Stimulated activated CD8-positive, alpha-beta memory T cell treated with anti-CD3 and anti-CD28 coated beads, Interleukin-4, amount 100 ng/mL, for 24 hours (primary cell): ENCODE results near the gene COX5A.
A peak's percentile ranks its signal among the peaks of the same experiment; 100 is the strongest.

ENCODE experiments used
- DNase-seq: peaks from one replicate; pipeline ENCODE4 v3.0.0-alpha.2; 2020; ENCODE audit warnings: low read depth

The COX5A gene

GRCh38 chr15:74937590-74938371, at the start of gene COX5A:
Gene COX5A (minus strand): TSS chr15:74938073. CDS start chr15:74938014, 59 bp downstream.
- DNase-seq = peak; percentile 84

GRCh38 chr15:74983725-74984231, 45.9 kb upstream of the COX5A start:
- DNase-seq = peak; percentile 22

GRCh38 chr15:74982183-74982582, 44.3 kb upstream of the COX5A start:
- DNase-seq = no peak

- DNase-seq = peak; percentile 43
Measured at GRCh38 chr15:74978503-74978902, 40.6 kb upstream of the COX5A start.

- no peak for DNase-seq
Measured at GRCh38 chr15:74978077-74978476, 40.2 kb upstream of the COX5A start.

DNA sequence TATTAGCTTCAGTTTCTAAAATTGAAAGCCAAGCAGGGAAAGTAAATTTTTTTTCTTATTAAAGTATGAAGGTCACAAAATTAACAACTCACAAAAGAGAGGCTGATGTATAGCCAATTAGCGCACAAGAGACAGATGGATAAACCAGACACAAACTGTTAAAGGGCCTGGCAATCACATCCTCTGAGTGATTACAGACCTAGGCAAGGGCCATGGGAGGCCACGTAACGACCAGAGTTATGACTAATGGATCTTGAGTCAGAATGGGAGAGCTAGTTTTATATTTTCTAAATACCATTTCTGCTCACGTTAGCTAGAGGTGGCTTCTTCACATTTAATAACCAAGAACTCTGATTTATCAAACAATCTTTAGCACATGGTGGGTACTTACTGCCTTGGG, 39.7 kb upstream of the COX5A start:
- DNase-seq = no peak

- DNase-seq = no peak
Measured at GRCh38 chr15:74976159-74976558, 38.3 kb upstream of the COX5A start.

GRCh38 chr15:74967670-74968069, 29.8 kb upstream of the COX5A start:
- no peak for DNase-seq

DNA sequence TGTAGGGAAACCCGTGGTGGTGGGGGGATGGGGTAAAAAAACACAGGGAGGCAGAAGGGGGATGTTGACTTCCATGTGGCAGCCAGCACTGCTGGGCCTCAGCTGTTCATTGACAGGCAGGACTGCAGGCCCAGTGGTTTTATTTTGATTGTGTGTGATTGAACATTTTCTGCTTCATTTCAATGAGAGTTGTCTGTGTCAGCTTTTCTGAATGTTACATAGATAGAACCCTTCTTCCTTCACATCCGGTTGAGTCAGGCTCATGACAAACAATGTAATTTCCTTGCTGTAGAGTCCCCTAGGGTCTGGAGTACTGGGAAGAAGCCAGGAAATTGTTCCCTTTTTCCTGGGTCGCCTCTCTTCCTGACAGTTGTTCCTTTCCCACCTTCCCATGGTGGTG, 26.9 kb upstream of the COX5A start:
- DNase-seq = no peak

DNA sequence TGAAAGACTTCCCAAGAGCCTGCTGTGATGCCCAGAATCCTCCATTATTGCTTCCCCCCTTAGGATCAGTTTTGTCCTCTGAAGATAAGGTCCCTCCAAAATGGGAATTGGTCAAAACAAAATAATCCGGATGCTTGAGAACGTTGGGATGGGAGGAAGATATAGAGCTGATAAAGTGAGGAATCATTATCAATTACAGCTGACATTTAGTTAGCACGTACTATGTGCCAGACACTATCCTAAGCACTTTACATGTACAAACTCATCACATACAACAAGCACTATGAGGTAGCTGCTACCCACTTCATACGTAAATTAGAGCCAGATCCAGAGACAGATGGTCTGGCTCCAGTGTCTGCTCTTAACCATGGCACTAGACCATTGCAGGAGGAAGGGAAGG, 25.3 kb upstream of the COX5A start:
- DNase-seq = no peak

- DNase-seq = no peak
Measured at GRCh38 chr15:74962671-74963070, 24.8 kb upstream of the COX5A start.

DNA sequence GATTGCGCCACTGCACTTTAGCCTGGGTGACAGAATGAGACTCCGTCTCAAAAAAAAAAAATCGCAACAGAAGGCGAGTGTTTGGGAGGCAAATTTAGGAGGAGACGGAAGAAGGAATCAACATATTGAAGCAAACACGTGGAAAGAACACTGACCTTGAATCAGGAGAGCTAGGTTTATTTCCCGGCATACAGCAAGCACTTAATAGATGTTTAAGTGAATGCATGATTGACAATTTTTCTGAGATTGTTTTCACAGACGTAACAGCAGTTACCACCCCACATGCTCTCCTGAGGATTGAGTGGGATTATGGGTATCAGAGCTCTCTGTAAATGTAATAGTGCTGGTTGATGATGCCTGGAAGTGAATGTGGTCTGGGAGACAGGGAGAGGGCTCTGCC, 24.3 kb upstream of the COX5A start:
- DNase-seq = no peak

DNA sequence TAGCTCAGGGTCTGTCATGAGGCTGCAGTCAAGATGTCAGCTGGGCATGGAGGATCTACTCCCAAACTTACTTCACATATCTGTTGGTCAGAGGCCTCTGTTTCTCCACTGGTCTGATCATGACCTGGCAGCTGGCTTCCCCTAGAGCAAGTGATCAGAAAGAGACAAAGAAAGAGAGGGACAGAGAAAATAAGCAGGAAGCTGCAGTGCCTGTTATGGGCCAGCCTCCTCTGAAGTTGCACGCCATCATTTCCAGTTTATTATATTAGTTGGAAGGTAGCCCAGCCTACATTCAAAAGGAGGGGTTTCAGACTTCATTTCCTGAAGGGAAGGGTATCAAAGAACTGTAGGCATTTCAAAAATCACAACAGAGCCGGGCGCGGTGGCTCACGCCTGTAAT, 23.7 kb upstream of the COX5A start:
- DNase-seq = no peak

- no peak for DNase-seq
Measured at GRCh38 chr15:74960995-74961588, 23.2 kb upstream of the COX5A start.

GRCh38 chr15:74960286-74960685, 22.4 kb upstream of the COX5A start:
- no peak for DNase-seq

DNA sequence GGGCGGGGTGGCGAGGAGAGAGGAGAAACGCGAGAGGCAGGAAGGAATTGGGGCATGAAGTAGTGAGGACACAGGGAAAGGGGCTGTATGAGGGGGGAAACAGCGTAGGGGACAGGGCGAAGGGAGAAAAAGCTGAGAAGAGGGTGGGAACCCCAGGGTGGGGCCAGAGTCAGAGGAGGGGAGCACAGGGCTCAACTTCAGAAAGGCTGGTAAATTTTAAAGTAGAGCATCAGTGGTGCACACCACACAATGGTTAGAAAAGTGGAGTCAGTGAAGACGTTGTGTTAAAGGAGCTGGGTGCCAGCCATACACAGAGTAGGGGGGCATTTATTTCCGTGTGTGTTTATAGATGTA, 21.7 kb upstream of the COX5A start:
- no peak for DNase-seq

DNA sequence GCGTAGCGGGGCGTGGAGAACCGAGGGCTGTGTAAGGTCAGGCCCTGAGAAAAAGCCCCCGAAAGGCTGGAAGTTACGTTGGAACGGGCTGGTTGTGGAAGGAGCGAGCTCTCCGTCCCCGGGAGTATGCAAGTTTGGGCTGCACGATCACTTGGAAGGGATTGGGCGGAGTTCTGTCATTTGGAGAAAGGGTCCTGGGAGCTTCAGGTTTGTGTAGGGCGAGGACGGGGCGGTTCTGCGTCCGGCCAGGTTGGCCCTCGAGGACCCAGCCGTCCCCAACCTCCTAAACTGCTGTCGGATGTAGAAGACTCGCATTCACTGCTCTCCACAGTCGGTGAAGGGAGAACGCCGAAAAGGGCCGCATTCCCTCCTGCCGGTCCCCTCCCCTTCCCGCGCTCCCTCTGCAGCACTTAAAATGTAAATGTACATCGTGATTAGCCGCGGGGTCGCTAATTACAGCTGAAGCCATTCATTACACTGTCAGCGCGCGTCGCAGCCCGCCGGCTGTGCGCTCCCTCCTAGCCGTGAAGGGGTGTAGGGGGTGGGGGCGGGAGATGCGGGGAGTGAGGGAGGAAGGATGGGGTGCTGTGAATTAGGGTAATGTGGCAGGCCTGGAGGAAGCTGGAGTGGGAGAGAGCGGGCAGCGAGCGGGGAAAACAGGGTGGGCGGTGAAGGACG, 21.2 kb upstream of the COX5A start:
- DNase-seq = no peak

DNA sequence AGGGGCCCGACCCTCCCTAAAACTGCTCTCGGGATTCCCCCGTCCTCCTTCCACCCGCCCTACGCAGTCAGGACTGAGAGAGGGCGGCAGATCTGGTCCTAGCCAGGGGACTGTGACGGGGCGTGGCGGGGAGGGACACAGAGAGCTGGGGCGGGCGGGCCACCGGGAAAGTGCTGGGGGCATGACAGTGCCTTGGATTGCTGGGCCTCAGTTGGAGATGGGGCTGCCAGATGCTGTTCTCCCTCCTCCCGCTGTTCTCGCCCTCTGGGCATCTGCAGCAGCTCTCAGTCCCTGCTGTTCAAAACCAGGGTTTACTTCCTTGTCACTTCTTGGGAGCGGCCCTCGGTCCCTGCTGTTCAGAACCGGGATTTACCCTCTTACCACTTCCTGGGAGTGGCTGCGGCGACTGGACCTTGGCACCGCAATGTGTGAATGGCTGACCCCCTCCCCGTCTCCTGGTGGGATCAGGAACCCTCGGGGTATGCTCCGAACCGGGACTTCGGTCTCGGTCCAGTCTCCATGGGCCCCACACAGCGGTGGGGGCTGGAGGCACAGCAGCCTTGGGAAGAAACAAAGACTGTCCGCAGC, 20.5 kb upstream of the COX5A start:
- DNase-seq = no peak

GRCh38 chr15:74957476-74958035, 19.7 kb upstream of the COX5A start:
- DNase-seq = no peak

GRCh38 chr15:74956648-74957475, 19.0 kb upstream of the COX5A start, which contains the start of gene RPP25:
Gene RPP25 (minus strand): TSS chr15:74956772. CDS start chr15:74956583, 189 bp downstream.
- DNase-seq = peak; percentile 67
